Hepatocyte (in vitro differentiated cells): Measurements from ENCODE around the gene CRACR2A. TPM values are rescaled to one million over a fixed set of nuclear protein-coding genes. Genes with fewer than 3 reads are reported as not detected.
A peak's percentile ranks its signal among the peaks of the same experiment; 100 is the strongest.

Experiments used
- DNase-seq: peaks from one replicate; pipeline ENCODE4 v3.0.0-alpha.2; 2016; ENCODE audit warnings: low spot score
- H2AFZ ChIP-seq: fragments of 200-600 bp; sonication (generic); 2 replicates; pipeline ENCODE4 v1.6.0; 2016; ENCODE audit warnings: antibody characterized with exemption, mild to moderate bottlenecking
- H3K27ac ChIP-seq: fragments of 200-600 bp; sonication (generic); 2 replicates; pipeline ENCODE4 v1.5.1; 2016; ENCODE audit warnings: mild to moderate bottlenecking
- H3K27me3 ChIP-seq: fragments of 200-600 bp; sonication (generic); 2 replicates; pipeline ENCODE4 v1.6.1; 2016
- H3K36me3 ChIP-seq: fragments of 200-600 bp; sonication (generic); replicated peaks from 2 replicates; pipeline ENCODE4 v1.5.1; 2016; ENCODE audit warnings: low read depth; ENCODE audit not compliant: insufficient read depth
- H3K4me1 ChIP-seq: fragments of 200-600 bp; sonication (generic); 2 replicates; pipeline ENCODE4 v1.5.1; 2016; ENCODE audit warnings: mild to moderate bottlenecking, moderate library complexity; ENCODE audit not compliant: insufficient read depth
- H3K4me2 ChIP-seq: fragments of 200-600 bp; sonication (generic); 2 replicates; pipeline ENCODE4 v1.6.0; 2016
- H3K4me3 ChIP-seq: fragments of 200-600 bp; sonication (generic); 2 replicates; pipeline ENCODE4 v1.5.1; 2016; ENCODE audit warnings: mild to moderate bottlenecking
- H3K79me2 ChIP-seq: fragments of 200-600 bp; sonication (generic); 2 replicates; pipeline ENCODE4 v1.6.0; 2017; ENCODE audit warnings: mild to moderate bottlenecking
- H3K9me2 ChIP-seq: fragments of 200-600 bp; sonication (generic); replicated peaks from 2 replicates; pipeline ENCODE4 v1.6.0; 2017; ENCODE audit warnings: mild to moderate bottlenecking; ENCODE audit not compliant: insufficient read depth
- H3K9me3 ChIP-seq: fragments of 200-600 bp; sonication (generic); 2 replicates; pipeline ENCODE4 v1.5.1; 2016; ENCODE audit warnings: low read depth, mild to moderate bottlenecking
- H4K20me1 ChIP-seq: fragments of 200-600 bp; sonication (generic); 2 replicates; pipeline ENCODE4 v1.6.0; 2016; ENCODE audit warnings: mild to moderate bottlenecking; ENCODE audit not compliant: insufficient read depth, poor library complexity, severe bottlenecking
- CTCF ChIP-seq: fragments of 200-600 bp; sonication (generic); IDR thresholded peaks from 2 replicates; pipeline ENCODE4 v1.5.1; 2016; ENCODE audit warnings: antibody characterized with exemption, mild to moderate bottlenecking; ENCODE audit not compliant: poor library complexity
- EZH2 ChIP-seq: fragments of 200-600 bp; sonication (generic); IDR thresholded peaks from 2 replicates; pipeline ENCODE4 v1.6.1; 2016; ENCODE audit warnings: antibody characterized with exemption, mild to moderate bottlenecking, borderline replicate concordance
- EZH2phosphoT487 ChIP-seq: fragments of 200-600 bp; sonication (generic); IDR thresholded peaks from one replicate; pipeline ENCODE4 v1.6.1; 2018; ENCODE audit warnings: antibody characterized with exemption, mild to moderate bottlenecking, low read depth, moderate library complexity; ENCODE audit not compliant: unreplicated experiment, severe bottlenecking
- WGBS: methylation state at CpG from one replicate; pipeline ENCODE4 v1.1.6; 2016; ENCODE audit warnings: low lambda C conversion rate; ENCODE audit errors: missing lambda C conversion rate; 5-methylcytosine and 5-hydroxymethylcytosine counted together
- polyA plus RNA-seq: library from polyadenylated mRNA; unstranded; fragments of >200 nt; fragmentation: Nextera tagmentation; extraction: Ambion mirVana; gene quantifications from 2 replicates; pipeline ENCODE4 v1.2.1, GENCODE V29; 2016
- total RNA-seq: library from RNA; depleted of rRNA; stranded (reverse); fragments of >200 nt; gene quantifications from 2 replicates; pipeline ENCODE4 v1.2.3, GENCODE V29; 2014

Gene CRACR2A
- total and polyA plus RNA-seq, 2 experiments from 2014 or later: 0.30 to 0.80 TPM

GRCh38 chr12:3723916-3724805 is 28.7 kb downstream of the CRACR2A start:
- Histone ChIP-seq H3K9me2 (no peaks in the 10 kb centered on the region), H2AFZ (no peak overlapping the region), H3K36me3 (no peaks in the 10 kb centered on the region), H3K9me3 (no peaks in the 10 kb centered on the region), H3K4me1 (no peaks in the 10 kb centered on the region), H3K79me2 (no peaks in the 10 kb centered on the region), H3K4me2 (no peak overlapping the region), H3K27ac (no peak overlapping the region), H3K4me3 (no peak overlapping the region), H4K20me1 (no peaks in the 10 kb centered on the region), H3K27me3 (peaks cover 2% of the 10 kb centered on the region)
- no peak for DNase-seq
- TF ChIP-seq EZH2phosphoT487 (no peak), EZH2 (no peak)
- 89% methylated on average over 14 of the region's 14 CpGs for WGBS

- Histone ChIP-seq H2AFZ (no peak overlapping the region), H3K27me3 (peaks cover 5% of the 10 kb centered on the region), H3K36me3 (no peaks in the 10 kb centered on the region), H3K79me2 (no peaks in the 10 kb centered on the region), H3K27ac (no peak overlapping the region), H3K9me3 (no peaks in the 10 kb centered on the region), H3K4me3 (no peak overlapping the region), H3K4me2 (no peak overlapping the region), H4K20me1 (no peaks in the 10 kb centered on the region), H3K4me1 (no peaks in the 10 kb centered on the region), H3K9me2 (no peaks in the 10 kb centered on the region)
- TF ChIP-seq EZH2phosphoT487: no peak
- no peak for TF ChIP-seq CTCF
- no peak for TF ChIP-seq EZH2
- no peak for DNase-seq
- WGBS: 76% methylated on average over 6 of the region's 6 CpGs
Measured at GRCh38 chr12:3722368-3722767, 30.5 kb downstream of the CRACR2A start.

GRCh38 chr12:3720772-3721171 is 32.1 kb downstream of the CRACR2A start:
- H3K27ac ChIP-seq: no peak overlapping the region
- H3K9me2 ChIP-seq: no peaks in the 10 kb centered on the region
- no peaks in the 10 kb centered on the region for H3K79me2 ChIP-seq
- 88% methylated on average over 4 of the region's 4 CpGs for WGBS
- H3K9me3 ChIP-seq: no peaks in the 10 kb centered on the region
- no peak overlapping the region for H2AFZ ChIP-seq
- no peak overlapping the region for H3K4me2 ChIP-seq
- no peak for TF ChIP-seq CTCF
- TF ChIP-seq EZH2: no peak
- TF ChIP-seq EZH2phosphoT487: no peak
- no peak for DNase-seq
- H3K4me3 ChIP-seq: no peak overlapping the region
- peaks cover 5% of the 10 kb centered on the region for H3K27me3 ChIP-seq
- no peaks in the 10 kb centered on the region for H4K20me1 ChIP-seq
- H3K36me3 ChIP-seq: no peaks in the 10 kb centered on the region
- H3K4me1 ChIP-seq: no peaks in the 10 kb centered on the region

GRCh38 chr12:3718100-3718499 is 34.8 kb downstream of the CRACR2A start:
- 85% methylated on average over 4 of the region's 4 CpGs for WGBS
- H3K4me1 ChIP-seq: no peaks in the 10 kb centered on the region
- no peaks in the 10 kb centered on the region for H3K36me3 ChIP-seq
- H3K9me3 ChIP-seq: no peaks in the 10 kb centered on the region
- H3K9me2 ChIP-seq: no peaks in the 10 kb centered on the region
- H3K27me3 ChIP-seq: peaks cover 8% of the 10 kb centered on the region
- H4K20me1 ChIP-seq: no peaks in the 10 kb centered on the region
- H2AFZ ChIP-seq: no peak overlapping the region
- TF ChIP-seq EZH2phosphoT487: no peak
- DNase-seq: no peak
- no peak overlapping the region for H3K4me2 ChIP-seq
- H3K27ac ChIP-seq: peak overlapping the region; percentile 24
- no peaks in the 10 kb centered on the region for H3K79me2 ChIP-seq
- no peak overlapping the region for H3K4me3 ChIP-seq
